AG09309 (cell line): ENCODE measurements around the gene MCM5.

Experiments used
- DNase-seq: peaks from one replicate; pipeline ENCODE4 v3.0.0-alpha.2; 2010; ENCODE audit warnings: low read depth
- H3K4me3 ChIP-seq: 2 replicates; pipeline ENCODE4 v1.5.1; 2011; ENCODE audit warnings: mild to moderate bottlenecking, low read depth, low read length, moderate library complexity; ENCODE audit not compliant: control insufficient read depth
- CTCF ChIP-seq: IDR thresholded peaks from 2 replicates; pipeline ENCODE4 v1.5.1; 2011; ENCODE audit warnings: mild to moderate bottlenecking, low read depth, low read length, inconsistent platforms; ENCODE audit not compliant: insufficient read depth, control insufficient read depth; ENCODE audit errors: missing control alignments

Gene MCM5

GRCh38 chr22:35401863-35402262 is 1.9 kb downstream of the MCM5 start:
- no peak overlapping the region for H3K4me3 ChIP-seq
- DNase-seq = no peak
- no peak for TF ChIP-seq CTCF

- no peak for TF ChIP-seq CTCF
- no peak for DNase-seq
- H3K4me3 ChIP-seq = no peak overlapping the region
Observed at GRCh38 chr22:35403356-35403755, 3.4 kb downstream of the MCM5 start.

- TF ChIP-seq CTCF = no peak
- H3K4me3 ChIP-seq = no peak overlapping the region
- DNase-seq = no peak
Observed at GRCh38 chr22:35404176-35404575, 4.2 kb downstream of the MCM5 start.

GRCh38 chr22:35406443-35406842 is 6.5 kb downstream of the MCM5 start:
- DNase-seq = no peak
- no peak overlapping the region for H3K4me3 ChIP-seq
- TF ChIP-seq CTCF = no peak

GRCh38 chr22:35407362-35407761 is 7.4 kb downstream of the MCM5 start:
- no peak for TF ChIP-seq CTCF
- H3K4me3 ChIP-seq = no peak overlapping the region
- DNase-seq = no peak

- no peak overlapping the region for H3K4me3 ChIP-seq
- no peak for DNase-seq
- no peak for TF ChIP-seq CTCF
Observed at GRCh38 chr22:35409783-35410662, 10.1 kb downstream of the MCM5 start.
